ENCODE measurements around the gene BCOR.

- TF ChIP-seq POLR2AphosphoS5 (IDR thresholded peaks at IDR 0.05; ENCODE audit: low read depth, low read length) (no peak), POLR2A (IDR thresholded peaks at IDR 0.05; ENCODE audit: low read depth, low read length) (no peak), TAF1 (IDR thresholded peaks at IDR 0.05; ENCODE audit: borderline replicate concordance, low read depth, low read length) (no peak)
Measured at GRCh38 chrX:40104985-40105834, 7.5 kb upstream of the BCOR start.
